IPS-NIHi7 (cell line): ENCODE results near the gene PIGR.

Experiments used
- DNase-seq: peaks from one replicate; pipeline ENCODE4 v3.0.0; 2012; ENCODE audit warnings: mixed read lengths; ENCODE audit errors: extremely low spot score

PIGR gene

GRCh38 chr1:206946261-206946660 is at the start of gene PIGR:
PIGR (minus strand) TSS chr1:206946466; CDS start chr1:206940531, 5,935 bp downstream.
- DNase-seq: no peak

GRCh38 chr1:206992790-206993189 is 46.5 kb upstream of the PIGR start:
- DNase-seq: no peak

GRCh38 chr1:206987873-206988272 is 41.6 kb upstream of the PIGR start:
- no peak for DNase-seq

- DNase-seq: no peak
These were observed 40.6 kb upstream of the PIGR start for GRCh38 chr1:206986885-206987284.

GRCh38 chr1:206986402-206986801 is 40.1 kb upstream of the PIGR start:
- no peak for DNase-seq

- DNase-seq: peak; percentile 45
These were observed 39.0 kb upstream of the PIGR start for GRCh38 chr1:206985162-206985749.

- DNase-seq: peak; percentile 75
These were observed 36.0 kb upstream of the PIGR start for GRCh38 chr1:206982216-206982615.

GRCh38 chr1:206979379-206980043 is 33.2 kb upstream of the PIGR start:
- DNase-seq: peak; percentile 61

GRCh38 chr1:206978259-206978658 is 32.0 kb upstream of the PIGR start:
- DNase-seq: no peak

- no peak for DNase-seq
These were observed 29.0 kb upstream of the PIGR start for GRCh38 chr1:206975306-206975705.

- no peak for DNase-seq
These were observed 27.9 kb upstream of the PIGR start for GRCh38 chr1:206974140-206974539.

- no peak for DNase-seq
These were observed 26.5 kb upstream of the PIGR start for GRCh38 chr1:206972728-206973127.

- no peak for DNase-seq
These were observed 24.9 kb upstream of the PIGR start for GRCh38 chr1:206971029-206971655.

GRCh38 chr1:206970446-206970845 is 24.2 kb upstream of the PIGR start, which contains the start of gene FCAMR:
FCAMR (minus strand) TSS chr1:206970460; CDS start chr1:206970125, 335 bp downstream.
- DNase-seq: no peak

- no peak for DNase-seq
These were observed 22.8 kb upstream of the PIGR start for GRCh38 chr1:206969090-206969489.

GRCh38 chr1:206967096-206967849 is 21.0 kb upstream of the PIGR start:
- no peak for DNase-seq

- no peak for DNase-seq
These were observed 19.5 kb upstream of the PIGR start for GRCh38 chr1:206965781-206966180.

- DNase-seq: no peak
These were observed 17.5 kb upstream of the PIGR start for GRCh38 chr1:206963740-206964139.

GRCh38 chr1:206963119-206963712 is 16.9 kb upstream of the PIGR start:
- DNase-seq: no peak

- DNase-seq: no peak
These were observed 16.0 kb upstream of the PIGR start for GRCh38 chr1:206962272-206962671.

- DNase-seq: no peak
These were observed 15.4 kb upstream of the PIGR start for GRCh38 chr1:206961668-206962067.
